Activated T-helper 1 cell treated with anti-CD3 and anti-CD28 coated beads, Interleukin-2, amount 50 U/mL, for 16 hours (primary cell): ENCODE measurements around the gene OCSTAMP.

Source experiments
- DNase-seq, 2 donors: peaks; one replicate each; pipeline ENCODE4 v3.0.0-alpha.2; 2020; ENCODE audit warnings: low read depth in 1 of 2, low spot score in 1 of 2

OCSTAMP gene

GRCh38 chr20:46554828-46555227 is 4.4 kb upstream of the OCSTAMP start:
- no peak for DNase-seq

- no peak for DNase-seq
Measured at GRCh38 chr20:46553926-46554325, 3.5 kb upstream of the OCSTAMP start.

- no peak for DNase-seq
Measured at GRCh38 chr20:46552460-46553420, 2.3 kb upstream of the OCSTAMP start.

- no peak for DNase-seq
Measured at GRCh38 chr20:46551522-46552381, 1.3 kb upstream of the OCSTAMP start.

DNA sequence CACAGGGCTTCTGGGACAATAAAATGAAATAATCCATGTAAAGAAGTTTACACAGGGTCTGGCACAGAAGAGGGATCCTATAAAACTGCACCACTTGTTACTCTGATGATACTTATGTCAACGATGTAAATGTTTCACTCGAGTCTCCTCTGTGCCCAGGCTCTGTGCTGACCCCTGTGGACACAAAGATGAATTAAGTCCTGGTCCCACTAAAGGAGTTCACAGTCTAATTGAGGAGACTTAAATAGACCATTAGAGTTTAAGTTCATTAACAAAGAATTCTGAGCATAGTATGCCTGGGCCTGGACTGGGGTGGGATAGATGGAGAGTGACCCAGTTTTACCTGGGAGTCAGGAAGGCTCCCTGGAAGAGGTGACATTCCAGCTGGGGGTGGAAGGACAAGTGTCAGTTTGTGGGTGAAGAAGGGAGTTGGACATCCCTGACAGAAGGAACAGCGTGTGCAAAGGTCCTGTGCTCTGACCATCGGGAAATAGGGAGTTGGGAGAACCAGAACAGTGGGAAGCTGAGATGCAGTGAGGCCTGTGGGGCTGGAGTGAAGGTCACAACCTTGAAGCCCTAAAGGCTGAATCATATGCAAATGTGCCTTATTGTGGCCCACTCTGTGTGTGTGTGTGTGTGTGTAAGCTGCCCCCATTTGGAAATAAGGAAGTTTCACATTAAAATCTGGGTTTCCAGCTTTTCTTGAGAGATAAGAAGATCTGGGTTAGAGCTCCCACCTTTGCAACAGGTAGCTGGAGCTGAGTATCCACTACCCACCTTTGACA is 1.1 kb downstream of the OCSTAMP start:
- DNase-seq: no peak

DNA sequence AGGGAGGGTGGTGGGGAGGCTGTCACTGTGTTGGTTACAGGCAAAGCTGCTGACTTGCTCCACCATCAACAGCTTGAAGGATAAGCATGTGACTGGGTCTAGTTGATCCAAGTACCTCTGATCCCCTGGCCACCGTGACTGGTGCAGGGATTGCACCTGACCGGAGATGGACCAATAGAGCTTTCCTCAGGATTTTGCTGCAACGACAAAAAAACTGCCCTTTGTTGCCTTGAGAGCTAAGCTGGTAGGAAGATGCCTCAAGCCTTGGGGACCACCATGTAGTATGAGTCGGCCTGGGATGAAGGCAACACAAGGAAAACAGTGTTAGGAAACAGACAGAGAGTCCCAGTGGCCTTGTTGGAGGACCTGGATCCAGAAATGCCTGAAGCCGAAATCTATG is 1.8 kb downstream of the OCSTAMP start:
- no peak for DNase-seq

GRCh38 chr20:46547995-46548394 is 2.5 kb downstream of the OCSTAMP start:
- DNase-seq: no peak

DNA sequence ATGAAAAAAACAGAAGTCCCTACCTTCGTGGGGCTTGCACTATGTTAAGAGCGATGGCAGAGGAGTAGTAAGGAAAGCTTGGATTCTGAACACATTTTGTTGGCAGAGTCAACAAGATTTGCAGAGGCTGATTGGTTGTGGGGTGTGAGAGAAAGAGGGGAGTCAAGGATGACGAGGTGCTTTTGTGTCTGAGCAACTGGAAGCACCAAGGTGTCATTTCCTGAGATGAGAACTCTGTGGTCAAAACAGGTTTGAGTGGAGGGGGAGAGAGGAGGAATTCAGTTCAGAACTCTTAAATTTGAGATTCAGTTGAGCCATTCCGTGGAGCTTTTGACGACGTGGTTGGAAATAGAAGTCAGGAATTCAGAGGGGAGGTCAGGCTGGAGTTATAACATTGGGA is 3.5 kb downstream of the OCSTAMP start:
- DNase-seq: no peak

DNA sequence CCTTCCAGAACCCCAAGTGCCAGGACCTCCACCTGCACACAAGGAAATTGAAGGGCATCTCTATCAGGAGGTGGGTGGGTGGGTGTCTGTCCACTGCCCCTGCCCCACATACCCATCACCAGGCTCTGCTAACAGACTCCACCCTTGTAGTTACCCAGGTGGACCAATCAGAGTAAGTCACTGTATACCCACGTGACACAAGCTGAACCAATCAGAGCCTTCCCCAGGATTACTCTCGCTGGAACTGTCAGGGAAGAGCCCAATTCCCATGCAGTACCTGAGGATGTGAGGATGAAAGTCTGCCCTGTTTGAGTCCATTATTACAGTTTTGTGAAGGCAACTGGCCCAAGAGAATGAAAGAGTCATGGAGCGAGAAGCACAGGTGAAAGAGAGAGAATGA is 4.2 kb downstream of the OCSTAMP start:
- DNase-seq: no peak

- no peak for DNase-seq
Measured at GRCh38 chr20:46545827-46546138, 4.7 kb downstream of the OCSTAMP start.

GRCh38 chr20:46545077-46545826 is 5.2 kb downstream of the OCSTAMP start:
- no peak for DNase-seq

- no peak for DNase-seq
Measured at GRCh38 chr20:46544576-46544975, 5.9 kb downstream of the OCSTAMP start.

DNA sequence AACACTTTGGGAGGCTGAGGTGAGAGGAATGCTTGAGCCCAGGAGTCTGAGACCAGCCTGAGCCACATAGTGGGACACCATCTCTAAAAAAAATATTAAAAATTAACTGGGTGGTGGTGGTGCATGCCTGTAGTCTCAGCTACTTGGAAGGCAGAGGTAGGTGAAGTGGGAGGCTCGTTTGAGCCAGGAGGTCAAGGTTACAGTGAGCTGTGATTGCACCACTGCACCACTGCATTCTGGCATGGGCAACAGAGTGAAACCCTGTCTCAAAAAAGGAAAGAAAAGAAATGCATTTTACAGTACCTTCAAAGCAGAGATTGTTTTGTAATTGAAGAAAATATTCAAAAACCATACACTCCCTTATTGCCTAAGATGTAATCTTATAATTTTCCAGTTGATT is 6.5 kb downstream of the OCSTAMP start:
- no peak for DNase-seq

DNA sequence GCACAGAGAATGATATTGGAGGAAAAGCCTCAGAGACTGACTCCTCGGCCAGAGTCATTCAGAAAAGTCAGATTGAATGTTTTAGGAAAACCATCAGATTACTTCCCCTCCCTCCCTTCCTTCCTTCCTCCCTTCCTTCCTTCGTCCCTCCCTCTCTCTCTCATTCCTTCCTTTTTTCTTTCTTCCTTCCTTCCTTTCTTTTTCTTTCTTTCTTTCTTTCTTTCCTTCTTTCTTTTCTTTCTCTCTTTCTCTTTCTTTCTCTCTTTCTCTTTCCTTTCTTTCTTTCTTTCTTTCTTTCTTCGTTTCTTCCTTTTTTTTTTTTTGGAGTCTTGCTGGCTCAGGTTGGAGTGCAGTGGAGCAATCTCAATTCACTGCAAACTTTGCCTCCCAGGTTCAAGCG is 7.4 kb downstream of the OCSTAMP start:
- no peak for DNase-seq

DNA sequence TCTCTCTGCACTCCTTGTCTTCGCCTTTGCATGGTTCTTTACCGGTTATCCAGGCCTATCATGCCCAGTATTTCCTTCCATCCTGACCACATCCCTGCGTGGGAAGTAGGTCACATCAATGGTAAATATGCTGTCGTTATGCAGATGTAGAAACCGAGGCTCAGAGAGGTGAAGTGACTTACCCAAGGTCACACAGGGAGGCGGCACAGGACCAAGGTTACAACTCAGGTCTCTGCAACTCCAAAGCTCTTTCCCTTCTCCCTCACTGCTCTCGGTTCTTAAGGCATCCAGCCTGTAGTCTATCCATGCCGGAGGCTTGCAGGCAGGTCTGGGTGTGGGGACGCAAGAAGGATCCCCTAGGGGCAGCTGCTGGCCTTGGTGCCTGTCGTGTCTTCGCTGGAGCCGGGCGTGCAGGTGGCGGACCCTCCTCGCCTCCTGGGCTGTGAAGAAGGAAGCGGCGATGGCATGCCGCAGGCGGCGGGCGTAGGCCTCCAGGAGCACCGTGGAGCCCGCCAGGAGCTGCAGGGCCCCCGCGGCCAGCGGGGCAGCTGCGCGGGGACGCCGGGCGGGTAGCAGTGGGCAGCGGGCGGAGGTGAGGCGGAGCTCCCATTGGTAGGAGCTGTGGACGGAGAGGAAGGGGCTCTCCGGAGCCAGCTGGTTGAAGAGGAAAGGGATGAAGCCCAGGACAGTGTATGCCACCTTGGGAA is 9.1 kb downstream of the OCSTAMP start:
- DNase-seq: no peak

DNA sequence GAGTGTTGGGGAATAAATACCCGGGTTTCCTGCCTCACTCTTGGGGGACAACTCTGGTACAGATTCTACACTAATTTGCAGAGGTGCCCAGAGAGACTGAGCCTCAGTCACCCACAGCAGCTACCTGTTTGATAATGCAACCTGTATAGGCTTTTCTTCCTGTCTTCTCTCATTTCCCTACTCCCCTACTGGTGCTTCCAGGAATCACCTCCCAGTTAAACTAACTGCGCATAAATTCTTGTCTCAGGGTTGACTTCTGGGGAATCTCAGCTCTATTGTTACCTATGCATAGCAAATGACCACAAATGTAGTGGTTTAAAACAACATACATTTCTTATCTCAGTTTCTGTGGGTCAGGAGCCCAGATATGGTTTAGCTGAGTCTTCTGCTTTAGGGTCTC is 11.3 kb downstream of the OCSTAMP start:
- DNase-seq: no peak

GRCh38 chr20:46530640-46531039 is 19.8 kb downstream of the OCSTAMP start:
- DNase-seq: no peak

DNA sequence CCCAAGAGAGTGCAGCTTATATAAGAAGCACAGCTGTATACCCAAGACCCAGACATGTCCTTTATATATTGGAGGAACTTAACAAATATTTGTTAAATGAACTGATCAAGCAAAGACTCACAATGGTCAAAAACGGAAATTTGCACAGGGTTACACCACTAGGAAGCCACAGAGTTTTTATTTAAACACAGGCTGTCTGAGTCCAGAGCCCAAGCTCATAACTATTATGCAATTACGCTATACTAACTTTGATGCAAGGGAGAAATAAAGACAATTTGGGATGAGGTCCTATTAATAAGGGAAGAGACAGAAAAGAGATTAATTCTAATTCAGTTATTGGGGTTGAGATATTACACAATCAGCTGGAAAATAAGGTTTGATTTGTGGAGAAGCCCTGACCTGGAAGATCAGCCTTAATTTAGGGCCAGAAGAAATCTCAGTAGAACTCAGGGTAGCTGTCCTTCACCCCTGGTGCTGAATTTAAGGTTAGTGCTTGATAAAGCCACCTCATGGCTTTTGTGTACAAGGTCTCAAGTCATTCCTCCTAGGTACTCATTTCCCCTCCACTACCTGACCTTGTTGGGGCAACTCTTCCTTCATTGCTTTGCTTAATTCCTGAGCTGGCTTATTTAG is 26.6 kb downstream of the OCSTAMP start:
- DNase-seq: no peak

GRCh38 chr20:46523108-46523507 is 27.3 kb downstream of the OCSTAMP start:
- DNase-seq: no peak
